ENCODE data around the gene LOXL4. TPM values are rescaled to one million over a fixed set of nuclear protein-coding genes. Genes with fewer than 3 reads are reported as not detected.

LOXL4 gene
- total RNA-seq: 0.13 and 0.26 TPM in 2 replicates

DNA sequence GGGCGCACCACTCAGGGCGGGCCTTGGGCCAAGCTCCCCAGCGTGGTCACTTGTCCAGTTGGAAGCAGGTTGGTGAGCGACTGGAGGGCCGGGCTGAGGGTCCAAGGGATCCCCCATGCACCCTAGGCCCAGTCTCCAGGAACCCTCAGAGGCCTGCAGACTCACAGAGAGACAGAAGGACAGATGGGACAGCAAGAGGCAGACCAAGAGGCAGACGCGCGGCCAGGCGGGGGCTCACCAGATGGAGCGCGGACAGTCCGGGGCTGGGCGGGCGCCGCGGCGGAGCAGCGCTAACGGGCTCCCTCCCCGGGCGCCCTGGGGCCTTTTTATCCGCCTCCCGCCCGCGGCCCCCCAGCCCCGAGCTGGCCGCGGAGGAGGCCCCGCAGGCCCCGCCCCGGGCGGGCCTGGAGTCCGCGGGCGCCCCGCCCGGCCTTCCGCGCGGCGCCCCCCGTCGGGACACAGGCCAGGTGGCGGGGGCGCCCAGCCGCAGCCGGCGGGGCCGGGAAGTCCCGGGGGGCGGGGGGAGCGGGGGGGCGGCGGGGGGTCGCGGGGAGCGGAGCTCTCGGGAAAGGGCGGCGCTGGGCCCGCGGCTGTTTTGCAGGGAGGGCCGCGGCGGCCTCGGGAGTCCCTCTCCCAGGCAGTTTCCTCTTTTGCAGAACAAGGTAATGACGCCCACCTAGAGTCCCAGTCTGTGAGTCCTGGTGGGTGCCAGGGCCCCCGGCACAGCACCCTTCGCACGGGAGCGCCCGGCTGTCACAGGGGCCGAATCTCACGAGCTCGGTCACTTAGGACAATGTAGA lies at the start of gene LOXL4:
Gene LOXL4 (minus strand): TSS at position 301 of the 800 bp plus-strand sequence. CDS start 5,175 bp downstream, outside the sequence.
- H3K4me3 ChIP-seq (ENCODE audit: low read depth, low read length): peak within 1 kb of the TSS; percentile 26
- H3K36me3 ChIP-seq (ENCODE audit: control insufficient read depth, insufficient read depth, low read length): no peaks in the 10 kb centered on the region
- FAIRE-seq (no peak), DNase-seq (ENCODE audit: low read depth) (no peak)
- no peaks in the 10 kb centered on the region for H3K27me3 ChIP-seq (ENCODE audit: control insufficient read depth, insufficient read depth, low read length)
- TF ChIP-seq, protein P1, sequence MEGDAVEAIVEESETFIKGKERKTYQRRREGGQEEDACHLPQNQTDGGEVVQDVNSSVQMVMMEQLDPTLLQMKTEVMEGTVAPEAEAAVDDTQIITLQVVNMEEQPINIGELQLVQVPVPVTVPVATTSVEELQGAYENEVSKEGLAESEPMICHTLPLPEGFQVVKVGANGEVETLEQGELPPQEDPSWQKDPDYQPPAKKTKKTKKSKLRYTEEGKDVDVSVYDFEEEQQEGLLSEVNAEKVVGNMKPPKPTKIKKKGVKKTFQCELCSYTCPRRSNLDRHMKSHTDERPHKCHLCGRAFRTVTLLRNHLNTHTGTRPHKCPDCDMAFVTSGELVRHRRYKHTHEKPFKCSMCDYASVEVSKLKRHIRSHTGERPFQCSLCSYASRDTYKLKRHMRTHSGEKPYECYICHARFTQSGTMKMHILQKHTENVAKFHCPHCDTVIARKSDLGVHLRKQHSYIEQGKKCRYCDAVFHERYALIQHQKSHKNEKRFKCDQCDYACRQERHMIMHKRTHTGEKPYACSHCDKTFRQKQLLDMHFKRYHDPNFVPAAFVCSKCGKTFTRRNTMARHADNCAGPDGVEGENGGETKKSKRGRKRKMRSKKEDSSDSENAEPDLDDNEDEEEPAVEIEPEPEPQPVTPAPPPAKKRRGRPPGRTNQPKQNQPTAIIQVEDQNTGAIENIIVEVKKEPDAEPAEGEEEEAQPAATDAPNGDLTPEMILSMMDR (IDR thresholded peaks at IDR 0.05; ENCODE audit: insufficient read depth, low read length, severe bottlenecking): no peak

DNA sequence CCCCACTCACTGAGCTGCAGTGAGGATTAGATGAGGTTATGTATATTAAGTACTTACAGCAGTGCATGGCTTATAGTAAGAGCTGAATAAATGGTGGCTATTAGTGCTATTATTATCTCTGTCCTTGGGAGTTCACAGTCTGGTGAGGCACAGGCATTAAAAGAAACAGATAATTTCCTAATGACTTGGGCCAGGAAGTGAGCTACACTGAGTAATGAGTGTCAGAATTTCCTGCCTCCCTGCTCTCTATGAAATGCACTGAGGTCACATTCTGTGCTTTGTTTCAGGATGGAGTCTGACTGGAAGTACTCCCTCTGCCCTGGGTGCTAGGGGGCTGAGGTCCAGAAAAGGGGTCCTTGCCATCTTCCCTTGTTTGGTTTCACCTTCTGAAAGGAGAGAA lies 48.7 kb upstream of the LOXL4 start:
- no peaks in the 10 kb centered on the region for H3K27me3 ChIP-seq (ENCODE audit: control insufficient read depth, insufficient read depth, low read length)
- no peaks in the 10 kb centered on the region for H3K36me3 ChIP-seq (ENCODE audit: control insufficient read depth, insufficient read depth, low read length)

DNA sequence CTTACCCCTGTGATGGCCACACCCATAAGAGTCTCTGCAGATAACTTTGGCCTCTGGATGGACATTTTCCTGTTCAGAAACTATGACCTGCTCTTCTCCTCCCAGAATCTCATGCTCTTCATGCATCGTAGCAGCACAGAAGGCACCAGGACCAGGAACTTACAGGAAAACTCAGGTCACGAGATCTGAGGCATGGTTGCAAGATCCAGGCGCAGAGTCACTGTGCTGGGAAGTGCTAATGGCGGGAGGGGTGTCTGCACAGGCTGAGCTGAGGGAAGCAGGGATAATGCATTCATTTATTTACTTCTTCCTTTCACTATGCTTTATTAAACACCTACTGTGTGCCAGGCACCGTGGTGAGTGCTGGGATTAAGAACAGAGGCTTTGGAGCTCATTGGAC lies 48.2 kb upstream of the LOXL4 start:
- DNase-seq (ENCODE audit: low read depth): no peak
- TF ChIP-seq, protein P1 (IDR thresholded peaks at IDR 0.05; ENCODE audit: insufficient read depth, low read length, severe bottlenecking): no peak
- Histone ChIP-seq H3K27me3 (ENCODE audit: control insufficient read depth, insufficient read depth, low read length) (no peaks in the 10 kb centered on the region), H3K36me3 (ENCODE audit: control insufficient read depth, insufficient read depth, low read length) (no peaks in the 10 kb centered on the region), H3K4me3 (ENCODE audit: low read depth, low read length) (no peak overlapping the region)
- FAIRE-seq: no peak

More for the DNA sequence above, 48.7 kb upstream of the LOXL4 start:
- FAIRE-seq (no peak), DNase-seq (ENCODE audit: low read depth) (peak; percentile 76)
- no peak overlapping the region for H3K4me3 ChIP-seq (ENCODE audit: low read depth, low read length)
- TF ChIP-seq, protein P1 (IDR thresholded peaks at IDR 0.05; ENCODE audit: insufficient read depth, low read length, severe bottlenecking): no peak

DNA sequence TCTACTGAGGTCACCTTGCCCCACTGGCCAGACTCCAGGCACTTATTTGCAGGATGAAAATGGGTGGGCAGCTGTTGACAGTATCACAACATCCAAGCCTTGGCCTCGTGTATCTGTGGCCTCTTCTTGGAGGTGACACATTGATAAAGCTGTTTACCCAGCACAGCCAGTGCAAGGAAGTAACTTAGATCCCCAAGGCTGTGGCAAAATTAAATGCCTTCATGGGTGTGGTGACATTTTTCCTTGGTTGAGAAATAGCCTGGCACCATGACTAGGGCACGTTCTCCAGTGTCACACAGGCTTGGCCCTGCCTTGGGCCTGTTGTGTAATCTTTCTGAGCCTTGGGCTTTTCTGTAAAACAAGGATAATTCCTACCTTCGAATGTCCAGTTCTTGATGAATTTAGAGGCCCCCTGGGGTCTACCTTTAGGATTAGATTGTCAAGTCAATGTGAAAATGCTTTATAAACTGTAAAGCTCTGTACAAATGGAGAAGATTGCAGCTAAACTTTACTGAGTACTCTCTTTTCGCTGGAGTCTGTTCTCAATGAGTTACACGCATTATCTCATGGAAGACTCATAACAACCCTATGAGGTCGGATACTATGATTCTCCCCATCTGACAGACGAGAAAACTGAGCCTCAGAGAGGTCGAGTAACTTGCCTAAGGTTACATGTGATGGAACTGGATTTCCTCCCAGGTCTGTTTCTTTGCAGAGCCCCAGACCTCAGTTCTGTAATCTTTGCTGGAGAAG lies 46.7 kb upstream of the LOXL4 start:
- Histone ChIP-seq H3K27me3 (ENCODE audit: control insufficient read depth, insufficient read depth, low read length) (no peaks in the 10 kb centered on the region), H3K4me3 (ENCODE audit: low read depth, low read length) (no peak overlapping the region), H3K36me3 (ENCODE audit: control insufficient read depth, insufficient read depth, low read length) (no peaks in the 10 kb centered on the region)
- DNase-seq (ENCODE audit: low read depth) (peak; percentile 44), FAIRE-seq (peak; percentile 96)
- TF ChIP-seq, protein P1 (IDR thresholded peaks at IDR 0.05; ENCODE audit: insufficient read depth, low read length, severe bottlenecking): no peak

DNA sequence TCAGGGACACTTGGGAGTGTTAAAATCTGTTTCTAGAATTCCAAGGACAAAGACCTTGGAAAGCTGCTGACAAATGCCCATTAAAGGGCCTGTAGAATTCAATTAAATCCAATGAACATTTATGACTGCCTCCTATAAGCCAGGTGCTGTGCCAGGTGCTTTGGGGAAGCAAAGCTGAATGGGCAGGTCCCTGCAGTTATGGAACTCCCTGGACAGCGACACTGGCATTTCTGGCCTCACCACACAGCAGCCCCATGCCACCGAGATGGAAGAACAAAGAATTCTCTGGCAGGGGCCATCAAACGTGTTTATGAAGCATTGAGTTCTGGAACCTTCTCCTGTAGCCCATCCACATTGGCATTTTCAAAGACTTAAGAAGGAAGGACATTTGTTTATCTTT lies 45.6 kb upstream of the LOXL4 start:
- TF ChIP-seq, protein P1 (IDR thresholded peaks at IDR 0.05; ENCODE audit: insufficient read depth, low read length, severe bottlenecking): no peak
- FAIRE-seq (no peak), DNase-seq (ENCODE audit: low read depth) (no peak)
- H3K27me3 ChIP-seq (ENCODE audit: control insufficient read depth, insufficient read depth, low read length): no peaks in the 10 kb centered on the region
- no peaks in the 10 kb centered on the region for H3K36me3 ChIP-seq (ENCODE audit: control insufficient read depth, insufficient read depth, low read length)
- H3K4me3 ChIP-seq (ENCODE audit: low read depth, low read length): no peak overlapping the region
